Adrenal gland (tissue), 12 donors: Measurements from ENCODE around the gene PTPN23. TPM values are rescaled to one million over a fixed set of nuclear protein-coding genes. Genes with fewer than 3 reads are reported as not detected.

Experiments
- DNase-seq, 7 donors: peaks; one replicate each; pipeline ENCODE4 v3.0.0-alpha.2; 2019 to 2020
- H3K27ac ChIP-seq, 5 donors: fragments of 200-600 bp; sonication (generic) in 4 of 5; 1 replicate in 3 of 5; 2 replicates in 2 of 5; pipeline versions ENCODE4 v1.5.1 to v1.8.0; 2016 to 2020; ENCODE audit warnings: mild to moderate bottlenecking in 1 of 5
- H3K27me3 ChIP-seq: fragments of 200-600 bp; 2 replicates; pipeline ENCODE4 v1.8.0; 2021
- H3K36me3 ChIP-seq, 2 donors: fragments of 200-600 bp; replicated peaks in 1 of 2; 1 replicate in 1 of 2; 2 replicates in 1 of 2; pipeline versions ENCODE4 v1.5.1 to v1.8.0; 2018 to 2022
- H3K4me1 ChIP-seq, 2 donors: fragments of 200-600 bp; replicated peaks in 1 of 2; 1 replicate in 1 of 2; 2 replicates in 1 of 2; pipeline versions ENCODE4 v1.5.1 to v1.8.0; 2018 to 2021
- H3K4me3 ChIP-seq, 4 donors: fragments of 200-600 bp; sonication (generic) in 3 of 4; one replicate each; pipeline ENCODE4 v1.5.1; 2016 to 2018
- H3K9me3 ChIP-seq, 3 donors: fragments of 200-600 bp; sonication (generic) in 1 of 3; replicated peaks in 1 of 3; 1 replicate in 2 of 3; 2 replicates in 1 of 3; pipeline versions ENCODE4 v1.5.1 to v1.8.0; 2016 to 2021
- POLR2A ChIP-seq, 2 donors: fragments of 450-650 bp; IDR thresholded peaks; one replicate each; pipeline ENCODE4 v1.6.1; 2017; ENCODE audit warnings: antibody characterized with exemption in 2 of 2, mild to moderate bottlenecking in 2 of 2, moderate library complexity in 1 of 2
- whole genome bisulfite sequencing, 4 donors: extraction: QIAGEN DNeasy Blood & Tissue Kit in 2 of 4; methylation state at CpG; one replicate each; pipeline versions ENCODE4 v1.1.5 to v1.1.7; 2013 to 2017; 5-methylcytosine and 5-hydroxymethylcytosine counted together
- intact Hi-C, 2 donors: fragments of 100-400 bp; cut with DNase I; formaldehyde crosslinking; loops; one replicate each; pipeline versions ENCODE4 v1.14.1 to v1.15.0; 2022 to 2023
- polyA plus RNA-seq, 3 donors: library from polyadenylated mRNA; stranded (reverse); fragments of 200-250 nt in 2 of 3; fragments of 350-450 nt in 1 of 3; fragmentation: Illumina TruSeq in 1 of 3; extraction: RNeasy Lipid Tissue Mini Kit (QIAGEN cat#74804) in 1 of 3; gene quantifications; one replicate each; pipeline ENCODE4 v1.2.3, GENCODE V29; 2013 to 2014
- total RNA-seq, 9 donors: library from RNA; depleted of rRNA in 4 of 9; stranded (reverse); fragments of >200 nt in 4 of 9; fragments of 120-200 nt in 1 of 9; fragmentation: NEBNext Ultra II Directional in 1 of 9; extraction: Animal tissue kit (Norgen Biotek cat#: 25700) in 1 of 9; gene quantifications; one replicate each; pipeline versions ENCODE4 v1.1.0 to v1.2.4, GENCODE V29; 2013 to 2023
- TF ChIP-seq, protein P1 (sequence below), 6 experiments: fragments of 450-650 bp in 4 of 6; fragments of 200-600 bp in 2 of 6; sonication (generic) in 1 of 6; IDR thresholded peaks; 1 replicate in 5 of 6; 2 replicates in 1 of 6; pipeline versions ENCODE4 v1.5.1 to v1.8.0; 2016 to 2021; ENCODE audit warnings: antibody characterized with exemption in 6 of 6, mild to moderate bottlenecking in 2 of 6, moderate library complexity in 1 of 6
- donor health status: healthy with polysubstance abuse.
- donor health status: Bipolar disorder and iron deficiency.
- donor health status: DM: yes; HTN: yes; CAD: no.
- donor health status: DM: no; HTN: no; CAD: no.
- donor health status: DM: no; HTN: no; CAD: no.
- donor health status: DM: yes; HTN: yes; CAD: no.

PTPN23 gene
- total and polyA plus RNA-seq, 12 donors, result 8.4 to 70.0 (median 33.9) TPM

DNA sequence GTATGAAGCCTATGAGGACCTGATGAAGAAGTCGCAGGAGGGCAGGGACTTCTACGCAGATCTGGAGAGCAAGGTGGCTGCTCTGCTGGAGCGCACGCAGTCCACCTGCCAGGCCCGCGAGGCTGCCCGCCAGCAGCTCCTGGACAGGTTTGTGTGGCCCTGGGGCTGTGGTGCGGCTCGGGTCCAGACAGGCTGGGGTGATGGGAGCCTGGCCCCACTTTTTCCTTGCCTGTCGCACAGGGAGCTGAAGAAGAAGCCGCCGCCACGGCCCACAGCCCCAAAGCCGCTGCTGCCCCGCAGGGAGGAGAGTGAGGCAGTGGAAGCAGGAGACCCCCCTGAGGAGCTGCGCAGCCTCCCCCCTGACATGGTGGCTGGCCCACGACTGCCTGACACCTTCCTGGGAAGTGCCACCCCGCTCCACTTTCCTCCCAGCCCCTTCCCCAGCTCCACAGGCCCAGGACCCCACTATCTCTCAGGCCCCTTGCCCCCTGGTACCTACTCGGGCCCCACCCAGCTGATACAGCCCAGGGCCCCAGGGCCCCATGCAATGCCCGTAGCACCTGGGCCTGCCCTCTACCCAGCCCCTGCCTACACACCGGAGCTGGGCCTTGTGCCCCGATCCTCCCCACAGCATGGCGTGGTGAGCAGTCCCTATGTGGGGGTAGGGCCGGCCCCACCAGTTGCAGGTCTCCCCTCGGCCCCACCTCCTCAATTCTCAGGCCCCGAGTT lies 29.0 kb downstream of the PTPN23 start:
- Histone ChIP-seq H3K4me1 (peaks cover 10 to 12% of the 10 kb centered on the region in 2 donors), H3K27ac (no peak overlapping the region), H3K9me3 (no peaks in the 10 kb centered on the region), H3K4me3 (no peak overlapping the region), H3K36me3 (peaks cover 0 to 81% of the 10 kb centered on the region in 2 donors), H3K27me3 (no peaks in the 10 kb centered on the region)
- TF ChIP-seq, protein P1, sequence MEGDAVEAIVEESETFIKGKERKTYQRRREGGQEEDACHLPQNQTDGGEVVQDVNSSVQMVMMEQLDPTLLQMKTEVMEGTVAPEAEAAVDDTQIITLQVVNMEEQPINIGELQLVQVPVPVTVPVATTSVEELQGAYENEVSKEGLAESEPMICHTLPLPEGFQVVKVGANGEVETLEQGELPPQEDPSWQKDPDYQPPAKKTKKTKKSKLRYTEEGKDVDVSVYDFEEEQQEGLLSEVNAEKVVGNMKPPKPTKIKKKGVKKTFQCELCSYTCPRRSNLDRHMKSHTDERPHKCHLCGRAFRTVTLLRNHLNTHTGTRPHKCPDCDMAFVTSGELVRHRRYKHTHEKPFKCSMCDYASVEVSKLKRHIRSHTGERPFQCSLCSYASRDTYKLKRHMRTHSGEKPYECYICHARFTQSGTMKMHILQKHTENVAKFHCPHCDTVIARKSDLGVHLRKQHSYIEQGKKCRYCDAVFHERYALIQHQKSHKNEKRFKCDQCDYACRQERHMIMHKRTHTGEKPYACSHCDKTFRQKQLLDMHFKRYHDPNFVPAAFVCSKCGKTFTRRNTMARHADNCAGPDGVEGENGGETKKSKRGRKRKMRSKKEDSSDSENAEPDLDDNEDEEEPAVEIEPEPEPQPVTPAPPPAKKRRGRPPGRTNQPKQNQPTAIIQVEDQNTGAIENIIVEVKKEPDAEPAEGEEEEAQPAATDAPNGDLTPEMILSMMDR (IDR thresholded peaks at IDR 0.05), result no peak
- no peak for TF ChIP-seq POLR2A (IDR thresholded peaks at IDR 0.05)
- intact Hi-C loops, result loop anchor here in 1 of 2 donors (10.0 kb wide), 1 partner anchor 385 kb away; no protein-coding TSS in a partner anchor
- WGBS, 4 donors, result 80 to 92% (median 87%) methylated on average over 5 to 26 of the region's 26 CpGs
- peak in 2 of 7 donors; percentile 16 to 28 for DNase-seq

DNA sequence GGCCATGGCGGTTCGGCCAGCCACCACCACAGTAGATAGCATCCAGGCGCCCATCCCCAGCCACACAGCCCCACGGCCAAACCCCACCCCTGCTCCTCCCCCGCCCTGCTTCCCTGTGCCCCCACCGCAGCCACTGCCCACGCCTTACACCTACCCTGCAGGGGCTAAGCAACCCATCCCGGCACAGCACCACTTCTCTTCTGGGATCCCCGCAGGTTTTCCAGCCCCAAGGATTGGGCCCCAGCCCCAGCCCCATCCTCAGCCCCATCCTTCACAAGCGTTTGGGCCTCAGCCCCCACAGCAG lies 29.5 kb downstream of the PTPN23 start:
- DNase-seq, result peak in 1 of 7 donors; percentile 26
- H3K4me1 ChIP-seq, result peaks cover 5 to 7% of the 10 kb centered on the region in 2 donors
- H3K27ac ChIP-seq, result no peak overlapping the region
- no peaks in the 10 kb centered on the region for H3K9me3 ChIP-seq
- TF ChIP-seq, protein P1 (IDR thresholded peaks at IDR 0.05), result no peak
- TF ChIP-seq POLR2A (IDR thresholded peaks at IDR 0.05), result no peak
- WGBS, 4 donors, result 46 to 81% (median 77%) methylated on average over 3 to 10 of the region's 10 CpGs
- no peak overlapping the region for H3K4me3 ChIP-seq
- no peaks in the 10 kb centered on the region for H3K27me3 ChIP-seq
- intact Hi-C loops, result loop anchor here in 1 of 2 donors (10.0 kb wide), 1 partner anchor 384 kb away; no protein-coding TSS in a partner anchor
- peaks cover 0 to 86% of the 10 kb centered on the region in 2 donors for H3K36me3 ChIP-seq

DNA sequence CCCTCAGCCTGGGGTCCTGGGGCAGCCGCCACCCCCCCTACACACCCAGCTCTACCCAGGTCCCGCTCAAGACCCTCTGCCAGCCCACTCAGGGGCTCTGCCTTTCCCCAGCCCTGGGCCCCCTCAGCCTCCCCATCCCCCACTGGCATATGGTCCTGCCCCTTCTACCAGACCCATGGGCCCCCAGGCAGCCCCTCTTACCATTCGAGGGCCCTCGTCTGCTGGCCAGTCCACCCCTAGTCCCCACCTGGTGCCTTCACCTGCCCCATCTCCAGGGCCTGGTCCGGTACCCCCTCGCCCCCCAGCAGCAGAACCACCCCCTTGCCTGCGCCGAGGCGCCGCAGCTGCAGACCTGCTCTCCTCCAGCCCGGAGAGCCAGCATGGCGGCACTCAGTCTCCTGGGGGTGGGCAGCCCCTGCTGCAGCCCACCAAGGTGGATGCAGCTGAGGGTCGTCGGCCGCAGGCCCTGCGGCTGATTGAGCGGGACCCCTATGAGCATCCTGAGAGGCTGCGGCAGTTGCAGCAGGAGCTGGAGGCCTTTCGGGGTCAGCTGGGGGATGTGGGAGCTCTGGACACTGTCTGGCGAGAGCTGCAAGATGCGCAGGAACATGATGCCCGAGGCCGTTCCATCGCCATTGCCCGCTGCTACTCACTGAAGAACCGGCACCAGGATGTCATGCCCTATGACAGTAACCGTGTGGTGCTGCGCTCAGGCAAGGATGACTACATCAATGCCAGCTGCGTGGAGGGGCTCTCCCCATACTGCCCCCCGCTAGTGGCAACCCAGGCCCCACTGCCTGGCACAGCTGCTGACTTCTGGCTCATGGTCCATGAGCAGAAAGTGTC lies 30.2 kb downstream of the PTPN23 start:
- intact Hi-C loops, result loop anchor here in 1 of 2 donors (10.0 kb wide), 1 partner anchor 384 kb away; no protein-coding TSS in a partner anchor
- H3K27me3 ChIP-seq, result no peaks in the 10 kb centered on the region
- H3K4me1 ChIP-seq, result peaks cover 0 to under 1% of the 10 kb centered on the region in 2 donors
- H3K4me3 ChIP-seq, result no peak overlapping the region
- H3K27ac ChIP-seq, result no peak overlapping the region
- H3K36me3 ChIP-seq, result peaks cover 0 to 93% of the 10 kb centered on the region in 2 donors
- peak in 3 of 7 donors; percentile 15 to 76 (median 37) for DNase-seq
- 90 to 96% (median 91%) methylated on average over 7 to 30 of the region's 30 CpGs for WGBS, 4 donors
- no peak for TF ChIP-seq POLR2A (IDR thresholded peaks at IDR 0.05)
- TF ChIP-seq, protein P1 (IDR thresholded peaks at IDR 0.05), result no peak
- no peaks in the 10 kb centered on the region for H3K9me3 ChIP-seq
